ENCODE data around the gene NMRAL1. TPM values are rescaled to one million over a fixed set of nuclear protein-coding genes. Genes with fewer than 3 reads are reported as not detected.

NMRAL1 gene
- polyA plus RNA-seq, 1 donor from 2014 or later, result 6.3 TPM

GRCh38 chr16:4486126-4486893 is 11.9 kb upstream of the NMRAL1 start:
- no peaks in the 10 kb centered on the region for H3F3A ChIP-seq (ENCODE audit: insufficient read depth, low read length, poor library complexity, severe bottlenecking)
- H3K79me2 ChIP-seq (replicated peaks; ENCODE audit: insufficient read depth, low read length), result no peaks in the 10 kb centered on the region
- no peak overlapping the region for H3K4me2 ChIP-seq (ENCODE audit: low read length)
- no peaks in the 10 kb centered on the region for H4K20me1 ChIP-seq (ENCODE audit: insufficient read depth)
- H3K4me3 ChIP-seq (ENCODE audit: low read length), result no peak overlapping the region
- H3K27ac ChIP-seq (ENCODE audit: low read length), result no peak overlapping the region
- H3K9ac ChIP-seq (ENCODE audit: low read length), result no peak overlapping the region
- TF ChIP-seq MXI1 (conservative IDR thresholded peaks at IDR 0.05; ENCODE audit: poor library complexity, severe bottlenecking) (no peak), TAF1 (IDR thresholded peaks at IDR 0.05; ENCODE audit: low read depth) (no peak), CTCF (IDR thresholded peaks at IDR 0.05; ENCODE audit: poor library complexity, severe bottlenecking) (no peak)
- H3K36me3 ChIP-seq (ENCODE audit: insufficient read depth, low read length), result peaks cover 4% of the 10 kb centered on the region
- H3K9me3 ChIP-seq (ENCODE audit: low read length), result no peaks in the 10 kb centered on the region
- H2AFZ ChIP-seq (ENCODE audit: low read depth, low read length), result no peak overlapping the region
- H3K27me3 ChIP-seq (ENCODE audit: insufficient read depth, low read depth, low read length), result no peaks in the 10 kb centered on the region
- no peaks in the 10 kb centered on the region for H3K9me2 ChIP-seq (ENCODE audit: insufficient read depth, low read length)

DNA sequence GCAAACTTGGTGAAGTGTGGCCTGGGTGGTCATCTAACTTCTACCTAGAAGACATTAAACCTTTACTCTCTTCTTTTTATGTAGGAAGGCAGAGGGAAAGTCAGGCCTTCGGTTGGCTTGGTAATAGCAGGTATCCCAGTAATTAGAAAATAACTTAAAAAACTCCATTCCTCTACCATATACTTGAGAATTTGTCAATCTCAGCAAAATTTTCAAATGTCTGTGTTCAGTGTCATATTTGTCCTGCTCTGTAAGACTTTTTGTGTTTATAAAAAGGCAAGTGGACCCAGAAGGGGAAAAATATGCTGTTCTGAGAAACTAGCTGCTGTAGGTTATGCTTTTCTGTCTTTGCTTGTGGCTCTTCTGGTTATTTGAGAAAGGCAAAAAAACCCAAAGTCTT is 7.5 kb upstream of the NMRAL1 start:
- no peak overlapping the region for H3K27ac ChIP-seq (ENCODE audit: low read length)
- no peak overlapping the region for H3K4me2 ChIP-seq (ENCODE audit: low read length)
- peaks cover 4% of the 10 kb centered on the region for H3K36me3 ChIP-seq (ENCODE audit: insufficient read depth, low read length)
- TF ChIP-seq POLR2AphosphoS5 (IDR thresholded peaks at IDR 0.05), result no peak
- TF ChIP-seq SMC3 (conservative IDR thresholded peaks at IDR 0.05; ENCODE audit: poor library complexity), result no peak
- TF ChIP-seq EP300 (conservative IDR thresholded peaks at IDR 0.05; ENCODE audit: poor library complexity, severe bottlenecking), result no peak
- TF ChIP-seq EZH2 (IDR thresholded peaks at IDR 0.05; ENCODE audit: borderline replicate concordance, insufficient read depth, low read length, poor library complexity, severe bottlenecking), result no peak
- no peak for TF ChIP-seq TAF1 (IDR thresholded peaks at IDR 0.05; ENCODE audit: low read depth)
- no peak for TF ChIP-seq RAD21 (conservative IDR thresholded peaks at IDR 0.05)
- TF ChIP-seq, protein P1, sequence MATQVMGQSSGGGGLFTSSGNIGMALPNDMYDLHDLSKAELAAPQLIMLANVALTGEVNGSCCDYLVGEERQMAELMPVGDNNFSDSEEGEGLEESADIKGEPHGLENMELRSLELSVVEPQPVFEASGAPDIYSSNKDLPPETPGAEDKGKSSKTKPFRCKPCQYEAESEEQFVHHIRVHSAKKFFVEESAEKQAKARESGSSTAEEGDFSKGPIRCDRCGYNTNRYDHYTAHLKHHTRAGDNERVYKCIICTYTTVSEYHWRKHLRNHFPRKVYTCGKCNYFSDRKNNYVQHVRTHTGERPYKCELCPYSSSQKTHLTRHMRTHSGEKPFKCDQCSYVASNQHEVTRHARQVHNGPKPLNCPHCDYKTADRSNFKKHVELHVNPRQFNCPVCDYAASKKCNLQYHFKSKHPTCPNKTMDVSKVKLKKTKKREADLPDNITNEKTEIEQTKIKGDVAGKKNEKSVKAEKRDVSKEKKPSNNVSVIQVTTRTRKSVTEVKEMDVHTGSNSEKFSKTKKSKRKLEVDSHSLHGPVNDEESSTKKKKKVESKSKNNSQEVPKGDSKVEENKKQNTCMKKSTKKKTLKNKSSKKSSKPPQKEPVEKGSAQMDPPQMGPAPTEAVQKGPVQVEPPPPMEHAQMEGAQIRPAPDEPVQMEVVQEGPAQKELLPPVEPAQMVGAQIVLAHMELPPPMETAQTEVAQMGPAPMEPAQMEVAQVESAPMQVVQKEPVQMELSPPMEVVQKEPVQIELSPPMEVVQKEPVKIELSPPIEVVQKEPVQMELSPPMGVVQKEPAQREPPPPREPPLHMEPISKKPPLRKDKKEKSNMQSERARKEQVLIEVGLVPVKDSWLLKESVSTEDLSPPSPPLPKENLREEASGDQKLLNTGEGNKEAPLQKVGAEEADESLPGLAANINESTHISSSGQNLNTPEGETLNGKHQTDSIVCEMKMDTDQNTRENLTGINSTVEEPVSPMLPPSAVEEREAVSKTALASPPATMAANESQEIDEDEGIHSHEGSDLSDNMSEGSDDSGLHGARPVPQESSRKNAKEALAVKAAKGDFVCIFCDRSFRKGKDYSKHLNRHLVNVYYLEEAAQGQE (IDR thresholded peaks at IDR 0.05; ENCODE audit: borderline replicate concordance), result no peak
- TF ChIP-seq MXI1 (conservative IDR thresholded peaks at IDR 0.05; ENCODE audit: poor library complexity, severe bottlenecking), result no peak
- no peak for TF ChIP-seq CTCF (IDR thresholded peaks at IDR 0.05; ENCODE audit: poor library complexity, severe bottlenecking)
- H2AFZ ChIP-seq (ENCODE audit: low read depth, low read length), result no peak overlapping the region
- no peak overlapping the region for H3K4me3 ChIP-seq (ENCODE audit: low read length)
- no peaks in the 10 kb centered on the region for H3K9me2 ChIP-seq (ENCODE audit: insufficient read depth, low read length)
- H3K9me3 ChIP-seq (ENCODE audit: low read length), result no peaks in the 10 kb centered on the region
- H4K20me1 ChIP-seq (ENCODE audit: insufficient read depth), result no peaks in the 10 kb centered on the region
- H3F3A ChIP-seq (ENCODE audit: insufficient read depth, low read length, poor library complexity, severe bottlenecking), result no peaks in the 10 kb centered on the region
- H3K79me2 ChIP-seq (replicated peaks; ENCODE audit: insufficient read depth, low read length), result peaks cover 1% of the 10 kb centered on the region
- no peaks in the 10 kb centered on the region for H3K27me3 ChIP-seq (ENCODE audit: insufficient read depth, low read depth, low read length)
- no peak overlapping the region for H3K9ac ChIP-seq (ENCODE audit: low read length)
